Tibial nerve (tissue), 4 donors: ENCODE measurements around the gene AEBP1.

ENCODE experiments used
- CTCF ChIP-seq, 5 experiments: fragments of 200-600 bp in 3 of 5; fragments of 450-650 bp in 2 of 5; sonication (generic) in 3 of 5; IDR thresholded peaks; one replicate each; pipeline ENCODE4 v1.5.1; 2016 to 2019; ENCODE audit warnings: antibody characterized with exemption in 5 of 5, mild to moderate bottlenecking in 3 of 5, moderate library complexity in 2 of 5
- EP300 ChIP-seq, 2 donors: sonication (generic); formaldehyde crosslinking; IDR thresholded peaks; one replicate each; pipeline ENCODE4 v1.6.1; 2017; ENCODE audit warnings: antibody characterized with exemption in 2 of 2, mild to moderate bottlenecking in 1 of 2
- POLR2A ChIP-seq, 2 donors: fragments of 450-650 bp; IDR thresholded peaks; one replicate each; pipeline ENCODE4 v1.6.1; 2017; ENCODE audit warnings: antibody characterized with exemption in 2 of 2, mild to moderate bottlenecking in 2 of 2, moderate library complexity in 2 of 2

- TF ChIP-seq CTCF (IDR thresholded peaks at IDR 0.05) (no peak), POLR2A (IDR thresholded peaks at IDR 0.05) (no peak), EP300 (IDR thresholded peaks at IDR 0.05) (no peak)
Measured at GRCh38 chr7:44086627-44087026, 17.5 kb upstream of the AEBP1 start.
